Common myeloid progenitor, CD34-positive (primary cell): ENCODE results near the gene TNFRSF8.

ENCODE experiments used
- CTCF ChIA-PET: fragments of 350-600 bp; sonication (Branson Sonifier 250); formaldehyde crosslinking; loops from one replicate; lab custom pipeline; 2021; ENCODE audit warnings: antibody characterized with exemption; lab: Charles Lee
- POLR2A ChIA-PET: fragments of 350-600 bp; sonication (Branson Sonifier 250); formaldehyde crosslinking; loops from one replicate; lab custom pipeline; 2021; ENCODE audit warnings: antibody characterized with exemption; lab: Charles Lee
- DNase-seq, 3 donors: peaks; one replicate each; pipeline versions ENCODE4 v3.0.0 to v3.0.0-alpha.2; 2013
- H3K27ac ChIP-seq, 2 experiments: 1 replicate in 1 of 2; 2 replicates in 1 of 2; pipeline ENCODE4 v1.7.0; 2013; ENCODE audit warnings: inconsistent platforms in 2 of 2, low read length in 2 of 2, mild to moderate bottlenecking in 2 of 2, low read depth in 1 of 2, moderate library complexity in 1 of 2; ENCODE audit not compliant: severe bottlenecking in 2 of 2, insufficient read depth in 1 of 2, poor library complexity in 1 of 2
- H3K27me3 ChIP-seq, 5 experiments: replicated peaks in 2 of 5; 1 replicate in 3 of 5; 2 replicates in 2 of 5; pipeline versions ENCODE4 v1.6.1 to v1.7.0; 2013; ENCODE audit warnings: low read length in 4 of 5, mild to moderate bottlenecking in 2 of 5, moderate library complexity in 2 of 5, inconsistent platforms in 1 of 5; ENCODE audit not compliant: insufficient read depth in 5 of 5, control insufficient read depth in 4 of 5
- H3K36me3 ChIP-seq, 4 experiments: 1 replicate in 2 of 4; 2 replicates in 2 of 4; pipeline versions ENCODE4 v1.6.1 to v1.7.0; 2013; ENCODE audit warnings: low read length in 3 of 4, control low read depth in 1 of 4, mild to moderate bottlenecking in 1 of 4; ENCODE audit not compliant: control insufficient read depth in 4 of 4, insufficient read depth in 4 of 4
- H3K4me1 ChIP-seq, 4 experiments: 1 replicate in 3 of 4; 2 replicates in 1 of 4; pipeline versions ENCODE4 v1.6.1 to v1.7.1; 2013; ENCODE audit warnings: low read length in 3 of 4, mild to moderate bottlenecking in 3 of 4, control low read depth in 1 of 4, inconsistent platforms in 1 of 4, moderate library complexity in 1 of 4; ENCODE audit not compliant: control insufficient read depth in 4 of 4, insufficient read depth in 4 of 4; ENCODE audit errors: control extremely low read depth in 1 of 4
- H3K4me3 ChIP-seq, 7 experiments: 1 replicate in 4 of 7; 2 replicates in 3 of 7; pipeline versions ENCODE4 v1.5.1 to v1.7.0; 2013; ENCODE audit warnings: mild to moderate bottlenecking in 7 of 7, low read length in 6 of 7, moderate library complexity in 6 of 7, inconsistent platforms in 2 of 7, low read depth in 2 of 7, control low read depth in 1 of 7; ENCODE audit not compliant: insufficient read depth in 4 of 7, control insufficient read depth in 1 of 7; ENCODE audit errors: extremely low read depth in 1 of 7
- H3K9me3 ChIP-seq, 5 experiments: 1 replicate in 4 of 5; 2 replicates in 1 of 5; pipeline versions ENCODE4 v1.6.1 to v1.7.1; 2013; ENCODE audit warnings: low read length in 4 of 5, mild to moderate bottlenecking in 2 of 5, inconsistent platforms in 1 of 5, low read depth in 1 of 5, moderate library complexity in 1 of 5; ENCODE audit not compliant: control insufficient read depth in 4 of 5, insufficient read depth in 2 of 5; ENCODE audit errors: control extremely low read depth in 1 of 5
- WGBS: methylation state at CpG from one replicate; pipeline ENCODE4 v1.1.5; 2013; ENCODE audit not compliant: insufficient coverage; 5-methylcytosine and 5-hydroxymethylcytosine counted together

Gene TNFRSF8

GRCh38 chr1:12148958-12149790 is 86.1 kb downstream of the TNFRSF8 start:
- Histone ChIP-seq H3K27me3 (no peaks in the 10 kb centered on the region), H3K4me3 (no peak overlapping the region), H3K4me1 (peaks cover 28 to 95% (median 90%) of the 10 kb centered on the region in 4 experiments), H3K27ac (no peak overlapping the region), H3K9me3 (peaks cover 0 to 4% (median 0%) of the 10 kb centered on the region in 5 experiments), H3K36me3 (no peaks in the 10 kb centered on the region)
- WGBS = 60% methylated on average over 3 of the region's 5 CpGs
- CTCF ChIA-PET = interaction anchor here (1.0 to 3.4 kb wide), 10 partner anchors 10 to 60 kb away, joined by 3 to 13 read pairs (median 8); no protein-coding TSS in a partner anchor
- no peak for DNase-seq
- POLR2A ChIA-PET = no interaction called here

- ChIA-PET POLR2A (no interaction called here), CTCF (interaction anchor here (1.0 to 3.4 kb wide), 11 partner anchors 10 to 59 kb away, joined by 3 to 13 read pairs (median 8); no protein-coding TSS in a partner anchor)
- no peak for DNase-seq
- H3K36me3 ChIP-seq = no peaks in the 10 kb centered on the region
- H3K27me3 ChIP-seq = no peaks in the 10 kb centered on the region
- 98% methylated on average over 6 of the region's 6 CpGs for whole genome bisulfite sequencing
- H3K9me3 ChIP-seq = peaks cover 0 to 4% (median 0%) of the 10 kb centered on the region in 5 experiments
- no peak overlapping the region for H3K27ac ChIP-seq
- peaks cover 28 to 90% (median 84%) of the 10 kb centered on the region in 4 experiments for H3K4me1 ChIP-seq
- no peak overlapping the region for H3K4me3 ChIP-seq
Measured at GRCh38 chr1:12149791-12150175, 86.7 kb downstream of the TNFRSF8 start.

- peaks cover 28 to 89% (median 76%) of the 10 kb centered on the region in 4 experiments for H3K4me1 ChIP-seq
- H3K9me3 ChIP-seq = peaks cover 0 to 4% (median 0%) of the 10 kb centered on the region in 5 experiments
- H3K27me3 ChIP-seq = no peaks in the 10 kb centered on the region
- ChIA-PET POLR2A (interaction anchor here (0.6 to 1.3 kb wide), 3 partner anchors 10 to 18 kb away, joined by 3 to 10 read pairs (median 4); no protein-coding TSS in a partner anchor), CTCF (interaction anchor here (0.8 to 3.4 kb wide), 14 partner anchors 9 to 59 kb away, joined by 3 to 13 read pairs (median 5); no protein-coding TSS in a partner anchor)
- 44% methylated on average over 8 of the region's 9 CpGs for WGBS
- H3K36me3 ChIP-seq = no peaks in the 10 kb centered on the region
- peak overlapping the region in 2 of 7 experiments; percentile 11 to 39 for H3K4me3 ChIP-seq
- no peak overlapping the region for H3K27ac ChIP-seq
- peak in 1 of 3 donors; percentile 56 for DNase-seq
Measured at GRCh38 chr1:12150456-12151200, 87.5 kb downstream of the TNFRSF8 start.

- H3K36me3 ChIP-seq = no peaks in the 10 kb centered on the region
- peaks cover 28 to 80% (median 69%) of the 10 kb centered on the region in 4 experiments for H3K4me1 ChIP-seq
- ChIA-PET POLR2A (interaction anchor here (0.6 to 1.3 kb wide), 2 partner anchors 12 to 19 kb away, joined by 3 to 4 read pairs; no protein-coding TSS in a partner anchor), CTCF (interaction anchor here (0.8 to 3.4 kb wide), 8 partner anchors 9 to 58 kb away, joined by 3 to 10 read pairs (median 5); no protein-coding TSS in a partner anchor)
- H3K27ac ChIP-seq = no peak overlapping the region
- 100% methylated on average over 2 of the region's 2 CpGs for WGBS
- no peaks in the 10 kb centered on the region for H3K27me3 ChIP-seq
- peaks cover 0 to 4% (median 0%) of the 10 kb centered on the region in 5 experiments for H3K9me3 ChIP-seq
- no peak for DNase-seq
- H3K4me3 ChIP-seq = no peak overlapping the region
Measured at GRCh38 chr1:12151465-12151864, 88.4 kb downstream of the TNFRSF8 start.

GRCh38 chr1:12152113-12152891 is 89.2 kb downstream of the TNFRSF8 start:
- no peaks in the 10 kb centered on the region for H3K27me3 ChIP-seq
- ChIA-PET CTCF (interaction anchor here (1.0 to 2.8 kb wide), 6 partner anchors 10 to 58 kb away, joined by 3 to 10 read pairs (median 5); no protein-coding TSS in a partner anchor), POLR2A (no interaction called here)
- peaks cover 0 to 4% (median 0%) of the 10 kb centered on the region in 5 experiments for H3K9me3 ChIP-seq
- DNase-seq = peak in 2 of 3 donors; percentile 58 to 72
- 92% methylated on average over 3 of the region's 7 CpGs for WGBS
- H3K27ac ChIP-seq = no peak overlapping the region
- peaks cover 33 to 76% (median 63%) of the 10 kb centered on the region in 4 experiments for H3K4me1 ChIP-seq
- H3K4me3 ChIP-seq = no peak overlapping the region
- no peaks in the 10 kb centered on the region for H3K36me3 ChIP-seq

GRCh38 chr1:12153181-12153785 is 90.2 kb downstream of the TNFRSF8 start:
- CTCF ChIA-PET = interaction anchor here (1.0 to 1.2 kb wide), 3 partner anchors 27 to 57 kb away, joined by 4 to 7 read pairs (median 5); no protein-coding TSS in a partner anchor
- DNase-seq = peak; percentile 76 to 83 (median 80)
- POLR2A ChIA-PET = no interaction called here
- Histone ChIP-seq H3K9me3 (peaks cover 0 to 4% (median 0%) of the 10 kb centered on the region in 5 experiments), H3K27ac (peak overlapping the region in 1 of 2 experiments; percentile 5), H3K36me3 (no peaks in the 10 kb centered on the region), H3K27me3 (no peaks in the 10 kb centered on the region), H3K4me3 (no peak overlapping the region), H3K4me1 (peaks cover 34 to 76% (median 63%) of the 10 kb centered on the region in 4 experiments)
- 42% methylated on average over 6 of the region's 13 CpGs for WGBS
